Lower lobe of right lung (tissue), 2 donors: ENCODE measurements around the gene ROR1. TPM values are rescaled to one million over a fixed set of nuclear protein-coding genes. Genes with fewer than 3 reads are reported as not detected.

Experiments used
- ATAC-seq, 2 donors: fragments of 200-7000 bp; cut with Tn5 transposase; one replicate each; pipeline ENCODE4 v1.9.1; 2020 to 2022; ENCODE audit warnings: mild to moderate bottlenecking in 2 of 2, moderate library complexity in 2 of 2
- DNase-seq: peaks from one replicate; pipeline ENCODE4 v3.0.0-alpha.2; 2020
- H3K27ac ChIP-seq: fragments of 200-600 bp; one replicate; pipeline ENCODE4 v1.8.0; 2022
- H3K27me3 ChIP-seq: fragments of 200-600 bp; one replicate; pipeline ENCODE4 v1.8.0; 2022; ENCODE audit warnings: low read depth
- H3K36me3 ChIP-seq: fragments of 200-600 bp; one replicate; pipeline ENCODE4 v1.8.0; 2022; ENCODE audit warnings: mild to moderate bottlenecking
- H3K4me1 ChIP-seq: fragments of 200-600 bp; one replicate; pipeline ENCODE4 v1.8.0; 2022
- H3K4me3 ChIP-seq: fragments of 200-600 bp; one replicate; pipeline ENCODE4 v1.8.0; 2022; ENCODE audit warnings: mild to moderate bottlenecking
- H3K9me3 ChIP-seq: fragments of 200-600 bp; one replicate; pipeline ENCODE4 v1.8.0; 2022
- CTCF ChIP-seq: fragments of 200-600 bp; IDR thresholded peaks from one replicate; pipeline ENCODE4 v1.8.0; 2022; ENCODE audit warnings: antibody characterized with exemption, mild to moderate bottlenecking
- intact Hi-C: fragments of 100-400 bp; cut with DNase I; formaldehyde crosslinking; loops from one replicate; pipeline ENCODE4 v1.11.0; 2022
- total RNA-seq: library from RNA; stranded (reverse); fragmentation: NEBNext Ultra II Directional; extraction: Animal tissue kit (Norgen Biotek cat#: 25700); gene quantifications from one replicate; pipeline ENCODE4 v1.2.1, GENCODE V29; 2021
- donor health status: DM: no; HTN: yes; CAD: no; lungs with severe emphysema.

The ROR1 gene
- total RNA-seq, 1 donor from 2014 or later, result 15.8 TPM

GRCh38 chr1:63799307-63799706 is 25.5 kb downstream of the ROR1 start:
- H3K9me3 ChIP-seq, result no peaks in the 10 kb centered on the region
- no peaks in the 10 kb centered on the region for H3K36me3 ChIP-seq
- intact Hi-C loops, result no loop called here
- H3K27me3 ChIP-seq, result no peaks in the 10 kb centered on the region
- peaks cover 23% of the 10 kb centered on the region for H3K4me1 ChIP-seq
- H3K27ac ChIP-seq, result no peak overlapping the region
- ATAC-seq, result no peak
- no peak for TF ChIP-seq CTCF
- no peak for DNase-seq
- H3K4me3 ChIP-seq, result no peak overlapping the region

- H3K36me3 ChIP-seq, result no peaks in the 10 kb centered on the region
- intact Hi-C loops, result no loop called here
- H3K4me1 ChIP-seq, result peaks cover 17% of the 10 kb centered on the region
- ATAC-seq, result no peak
- no peak for TF ChIP-seq CTCF
- DNase-seq, result no peak
- no peak overlapping the region for H3K27ac ChIP-seq
- H3K9me3 ChIP-seq, result no peaks in the 10 kb centered on the region
- H3K27me3 ChIP-seq, result no peaks in the 10 kb centered on the region
- H3K4me3 ChIP-seq, result no peak overlapping the region
Measured at GRCh38 chr1:63799820-63800219, 26.0 kb downstream of the ROR1 start.

- ATAC-seq (no peak), DNase-seq (no peak)
- Histone ChIP-seq H3K4me1 (peaks cover 7% of the 10 kb centered on the region), H3K27me3 (no peaks in the 10 kb centered on the region), H3K9me3 (no peaks in the 10 kb centered on the region), H3K4me3 (no peak overlapping the region), H3K27ac (no peak overlapping the region), H3K36me3 (no peaks in the 10 kb centered on the region)
- intact Hi-C loops, result no loop called here
- no peak for TF ChIP-seq CTCF
Measured at GRCh38 chr1:63802109-63802508, 28.3 kb downstream of the ROR1 start.

- Histone ChIP-seq H3K9me3 (no peaks in the 10 kb centered on the region), H3K4me1 (no peaks in the 10 kb centered on the region), H3K36me3 (no peaks in the 10 kb centered on the region), H3K27me3 (no peaks in the 10 kb centered on the region), H3K27ac (no peak overlapping the region), H3K4me3 (no peak overlapping the region)
- no peak for TF ChIP-seq CTCF
- intact Hi-C loops, result no loop called here
- no peak for DNase-seq
- ATAC-seq, result no peak
Measured at GRCh38 chr1:63804829-63805484, 31.1 kb downstream of the ROR1 start.

- no peak for TF ChIP-seq CTCF
- intact Hi-C loops, result no loop called here
Measured at GRCh38 chr1:63807046-63807445, 33.2 kb downstream of the ROR1 start.

More at GRCh38 chr1:63807046-63807445, 33.2 kb downstream of the ROR1 start:
- Histone ChIP-seq H3K27me3 (no peaks in the 10 kb centered on the region), H3K36me3 (no peaks in the 10 kb centered on the region), H3K4me3 (no peak overlapping the region), H3K27ac (no peak overlapping the region), H3K9me3 (no peaks in the 10 kb centered on the region), H3K4me1 (no peaks in the 10 kb centered on the region)
- DNase-seq (no peak), ATAC-seq (no peak)
